ENCODE measurements around the gene MICAL3. TPM values are rescaled to one million over a fixed set of nuclear protein-coding genes. Genes with fewer than 3 reads are reported as not detected.

Gene MICAL3
- polyA plus RNA-seq, 1 donor from 2014 or later = 28.1 TPM

- Histone ChIP-seq H3K36me3 (ENCODE audit: insufficient read depth, low read length) (no peaks in the 10 kb centered on the region), H3K4me3 (ENCODE audit: low read length) (no peak overlapping the region), H3K27me3 (ENCODE audit: insufficient read depth, low read depth, low read length) (no peaks in the 10 kb centered on the region), H3K79me2 (replicated peaks; ENCODE audit: insufficient read depth, low read length) (peaks cover 8% of the 10 kb centered on the region), H4K20me1 (ENCODE audit: insufficient read depth) (no peaks in the 10 kb centered on the region), H3K27ac (ENCODE audit: low read length) (no peak overlapping the region), H3K9me3 (ENCODE audit: low read length) (no peaks in the 10 kb centered on the region), H3K9ac (ENCODE audit: low read length) (no peak overlapping the region), H3F3A (ENCODE audit: insufficient read depth, low read length, poor library complexity, severe bottlenecking) (no peaks in the 10 kb centered on the region), H3K4me2 (ENCODE audit: low read length) (no peak overlapping the region), H2AFZ (ENCODE audit: low read depth, low read length) (no peak overlapping the region), H3K9me2 (ENCODE audit: insufficient read depth, low read length) (no peaks in the 10 kb centered on the region)
- no peak for TF ChIP-seq CTCF (IDR thresholded peaks at IDR 0.05; ENCODE audit: poor library complexity, severe bottlenecking)
Measured at GRCh38 chr22:17949642-17950473, 74.5 kb downstream of the MICAL3 start.

- H3K4me2 ChIP-seq (ENCODE audit: low read length) = no peak overlapping the region
- no peak overlapping the region for H3K9ac ChIP-seq (ENCODE audit: low read length)
- no peak overlapping the region for H3K27ac ChIP-seq (ENCODE audit: low read length)
- no peaks in the 10 kb centered on the region for H3K36me3 ChIP-seq (ENCODE audit: insufficient read depth, low read length)
- no peak overlapping the region for H2AFZ ChIP-seq (ENCODE audit: low read depth, low read length)
- H4K20me1 ChIP-seq (ENCODE audit: insufficient read depth) = no peaks in the 10 kb centered on the region
- no peaks in the 10 kb centered on the region for H3K27me3 ChIP-seq (ENCODE audit: insufficient read depth, low read depth, low read length)
- no peaks in the 10 kb centered on the region for H3K9me2 ChIP-seq (ENCODE audit: insufficient read depth, low read length)
- no peak overlapping the region for H3K4me3 ChIP-seq (ENCODE audit: low read length)
- H3K79me2 ChIP-seq (replicated peaks; ENCODE audit: insufficient read depth, low read length) = peaks cover 8% of the 10 kb centered on the region
- H3F3A ChIP-seq (ENCODE audit: insufficient read depth, low read length, poor library complexity, severe bottlenecking) = no peaks in the 10 kb centered on the region
- H3K9me3 ChIP-seq (ENCODE audit: low read length) = no peaks in the 10 kb centered on the region
- TF ChIP-seq EP300 (conservative IDR thresholded peaks at IDR 0.05; ENCODE audit: poor library complexity, severe bottlenecking) = no peak
Measured at GRCh38 chr22:17948101-17948500, 76.3 kb downstream of the MICAL3 start.

- Histone ChIP-seq H3K4me3 (ENCODE audit: low read length) (no peak overlapping the region), H3K27ac (ENCODE audit: low read length) (no peak overlapping the region), H4K20me1 (ENCODE audit: insufficient read depth) (no peaks in the 10 kb centered on the region), H3K36me3 (ENCODE audit: insufficient read depth, low read length) (no peaks in the 10 kb centered on the region), H3K9me2 (ENCODE audit: insufficient read depth, low read length) (no peaks in the 10 kb centered on the region), H3K4me2 (ENCODE audit: low read length) (no peak overlapping the region), H3K9ac (ENCODE audit: low read length) (peak overlapping the region; percentile 34), H3K27me3 (ENCODE audit: insufficient read depth, low read depth, low read length) (no peaks in the 10 kb centered on the region), H2AFZ (ENCODE audit: low read depth, low read length) (no peak overlapping the region), H3K9me3 (ENCODE audit: low read length) (no peaks in the 10 kb centered on the region), H3K79me2 (replicated peaks; ENCODE audit: insufficient read depth, low read length) (peaks cover 8% of the 10 kb centered on the region), H3F3A (ENCODE audit: insufficient read depth, low read length, poor library complexity, severe bottlenecking) (no peaks in the 10 kb centered on the region)
- TF ChIP-seq MXI1 (conservative IDR thresholded peaks at IDR 0.05; ENCODE audit: poor library complexity, severe bottlenecking) (no peak), EZH2 (IDR thresholded peaks at IDR 0.05; ENCODE audit: borderline replicate concordance, insufficient read depth, low read length, poor library complexity, severe bottlenecking) (no peak), REST (IDR thresholded peaks at IDR 0.05; ENCODE audit: borderline replicate concordance) (no peak), CTCF (IDR thresholded peaks at IDR 0.05; ENCODE audit: poor library complexity, severe bottlenecking) (no peak), RAD21 (conservative IDR thresholded peaks at IDR 0.05) (no peak), POLR2AphosphoS5 (IDR thresholded peaks at IDR 0.05) (no peak), TAF1 (IDR thresholded peaks at IDR 0.05; ENCODE audit: low read depth) (no peak), SMC3 (conservative IDR thresholded peaks at IDR 0.05; ENCODE audit: poor library complexity) (no peak), EP300 (conservative IDR thresholded peaks at IDR 0.05; ENCODE audit: poor library complexity, severe bottlenecking) (no peak)
Measured at GRCh38 chr22:17946662-17947367, 77.5 kb downstream of the MICAL3 start.

All from neural cell (in vitro differentiated cells).